K562 (cell line): ENCODE results near the gene RIMS3. TPM values are rescaled to one million over a fixed set of nuclear protein-coding genes. Genes with fewer than 3 reads are reported as not detected.
A peak's percentile ranks its signal among the peaks of the same experiment; 100 is the strongest.

Experiments
- ARID2 ChIP-seq: fragments of 450-650 bp; IDR thresholded peaks from 2 replicates; pipeline ENCODE4 v1.6.1; 2017; ENCODE audit warnings: antibody characterized with exemption, mild to moderate bottlenecking
- ARNT ChIP-seq, 2 experiments: fragments of 450-650 bp; IDR thresholded peaks; 2 replicates each; pipeline ENCODE4 v1.6.1; 2016; ENCODE audit warnings: mild to moderate bottlenecking in 1 of 2
- KAT2B ChIP-seq: IDR thresholded peaks from one replicate; pipeline ENCODE4 v1.6.1; 2012; ENCODE audit warnings: low read depth, mild to moderate bottlenecking, control low read depth, inconsistent platforms, low read length, moderate library complexity
- KLF6 ChIP-seq: fragments of 250-450 bp; sonication (Bioruptor Pico); IDR thresholded peaks from 2 replicates; pipeline ENCODE4 v1.4.0; 2020; ENCODE audit warnings: mild to moderate bottlenecking, moderate library complexity, borderline replicate concordance
- MTA1 ChIP-seq: fragments of 450-650 bp; IDR thresholded peaks from 2 replicates; pipeline ENCODE4 v1.6.1; 2017; ENCODE audit warnings: borderline replicate concordance
- PHB ChIP-seq: fragments of 250-450 bp; sonication (Bioruptor Pico); IDR thresholded peaks from 2 replicates; pipeline ENCODE4 v1.5.0; 2021
- SIN3A ChIP-seq, 2 experiments: fragments of 150-350 bp in 1 of 2; IDR thresholded peaks; 2 replicates each; pipeline ENCODE4 v1.6.1; 2011 to 2016; ENCODE audit warnings: borderline replicate concordance in 2 of 2, low read depth in 2 of 2, low read length in 2 of 2, mild to moderate bottlenecking in 2 of 2, moderate library complexity in 2 of 2; ENCODE audit not compliant: control insufficient read depth in 1 of 2
- SMAD1 ChIP-seq: fragments of 150-350 bp; IDR thresholded peaks from 2 replicates; pipeline ENCODE4 v1.6.1; 2014; ENCODE audit warnings: low read length, low read depth; ENCODE audit not compliant: partially characterized antibody
- TRIM25 ChIP-seq: fragments of 450-650 bp; IDR thresholded peaks from 2 replicates; pipeline ENCODE4 v1.7.0; 2016; ENCODE audit warnings: borderline replicate concordance
- ZBTB43 ChIP-seq: sonication (generic); formaldehyde crosslinking; IDR thresholded peaks from 2 replicates; pipeline ENCODE4 v1.8.0; 2023; ENCODE audit warnings: mild to moderate bottlenecking, missing genetic modification reagents
- ZFPM2 ChIP-seq: fragments of 250-450 bp; sonication (Bioruptor Pico); IDR thresholded peaks from 2 replicates; pipeline ENCODE4 v1.5.1; 2022; ENCODE audit warnings: mild to moderate bottlenecking
- ZNF212 ChIP-seq: fragments of 450-650 bp; formaldehyde crosslinking; IDR thresholded peaks from 2 replicates; pipeline ENCODE4 v1.4.0; 2020; ENCODE audit warnings: mild to moderate bottlenecking
- polyA plus RNA-seq, 8 experiments: library from polyadenylated mRNA; depleted of rRNA in 4 of 8; stranded (reverse) in 5 of 8; unstranded in 3 of 8; fragments of >200 nt; fragmentation: Nextera tagmentation in 2 of 8; fragmentation: Illumina TruSeq in 1 of 8; extraction: Ambion mirVana in 2 of 8; extraction: Trizol in 1 of 8; gene quantifications; 2 replicates each; pipeline versions ENCODE4 v1.2.1 to v1.2.3, GENCODE V29; 2011 to 2014; ENCODE audit warnings: inconsistent platforms in 1 of 8, missing spikeins in 1 of 8
- total RNA-seq, 7 experiments: library from RNA; depleted of rRNA in 6 of 7; stranded (reverse); fragments of >200 nt in 6 of 7; fragmentation: Illumina TruSeq in 2 of 7; extraction: Trizol in 2 of 7; gene quantifications; 2 replicates each; pipeline versions ENCODE4 v1.2.1 to v1.2.3, GENCODE V29; 2011 to 2021; ENCODE audit warnings: low replicate concordance in 1 of 7
- TF ChIP-seq, protein P1 (sequence below): fragments of 450-650 bp; IDR thresholded peaks from 2 replicates; pipeline ENCODE4 v1.6.1; 2016; ENCODE audit warnings: mild to moderate bottlenecking, moderate library complexity

The RIMS3 gene
- total and polyA plus RNA-seq, 9 of the 15 experiments (the other 6 are each of a cell fraction or from before 2014, with no cell fraction given), result 0.06 to 1.2 (median 0.59) TPM

GRCh38 chr1:40690771-40691537, 25.5 kb upstream of the RIMS3 start (continued):
- TF ChIP-seq ZBTB43 (no peak), ZFPM2 (CRISPR knock-in tag) (no peak), KLF6 (0 out of 2 replicates have a peak, but pooled peaks have one; percentile 45), ARID2 (peak; percentile 77), SIN3A (IDR thresholded peaks at IDR 0.05; ENCODE audit: borderline replicate concordance in 2 of 2, control insufficient read depth in 1 of 2, low read depth in 2 of 2, low read length in 2 of 2) (peak; percentile 10 to 35; a peak in 2 of 4 replicates), KAT2B (no peak), MTA1 (no peak), ARNT (IDR thresholded peaks at IDR 0.05) (peak in 1 of 2 experiments; percentile 25; a peak in 2 of 4 replicates), SMAD1 (no peak), ZNF212 (CRISPR knock-in tag) (peak; percentile 35; the same call in 1 of the 2 replicates), PHB (CRISPR knock-in tag) (0 out of 2 replicates have a peak, but pooled peaks have one; percentile 31), TRIM25 (0 out of 2 replicates have a peak, but pooled peaks have one; percentile 18)
- TF ChIP-seq, protein P1, sequence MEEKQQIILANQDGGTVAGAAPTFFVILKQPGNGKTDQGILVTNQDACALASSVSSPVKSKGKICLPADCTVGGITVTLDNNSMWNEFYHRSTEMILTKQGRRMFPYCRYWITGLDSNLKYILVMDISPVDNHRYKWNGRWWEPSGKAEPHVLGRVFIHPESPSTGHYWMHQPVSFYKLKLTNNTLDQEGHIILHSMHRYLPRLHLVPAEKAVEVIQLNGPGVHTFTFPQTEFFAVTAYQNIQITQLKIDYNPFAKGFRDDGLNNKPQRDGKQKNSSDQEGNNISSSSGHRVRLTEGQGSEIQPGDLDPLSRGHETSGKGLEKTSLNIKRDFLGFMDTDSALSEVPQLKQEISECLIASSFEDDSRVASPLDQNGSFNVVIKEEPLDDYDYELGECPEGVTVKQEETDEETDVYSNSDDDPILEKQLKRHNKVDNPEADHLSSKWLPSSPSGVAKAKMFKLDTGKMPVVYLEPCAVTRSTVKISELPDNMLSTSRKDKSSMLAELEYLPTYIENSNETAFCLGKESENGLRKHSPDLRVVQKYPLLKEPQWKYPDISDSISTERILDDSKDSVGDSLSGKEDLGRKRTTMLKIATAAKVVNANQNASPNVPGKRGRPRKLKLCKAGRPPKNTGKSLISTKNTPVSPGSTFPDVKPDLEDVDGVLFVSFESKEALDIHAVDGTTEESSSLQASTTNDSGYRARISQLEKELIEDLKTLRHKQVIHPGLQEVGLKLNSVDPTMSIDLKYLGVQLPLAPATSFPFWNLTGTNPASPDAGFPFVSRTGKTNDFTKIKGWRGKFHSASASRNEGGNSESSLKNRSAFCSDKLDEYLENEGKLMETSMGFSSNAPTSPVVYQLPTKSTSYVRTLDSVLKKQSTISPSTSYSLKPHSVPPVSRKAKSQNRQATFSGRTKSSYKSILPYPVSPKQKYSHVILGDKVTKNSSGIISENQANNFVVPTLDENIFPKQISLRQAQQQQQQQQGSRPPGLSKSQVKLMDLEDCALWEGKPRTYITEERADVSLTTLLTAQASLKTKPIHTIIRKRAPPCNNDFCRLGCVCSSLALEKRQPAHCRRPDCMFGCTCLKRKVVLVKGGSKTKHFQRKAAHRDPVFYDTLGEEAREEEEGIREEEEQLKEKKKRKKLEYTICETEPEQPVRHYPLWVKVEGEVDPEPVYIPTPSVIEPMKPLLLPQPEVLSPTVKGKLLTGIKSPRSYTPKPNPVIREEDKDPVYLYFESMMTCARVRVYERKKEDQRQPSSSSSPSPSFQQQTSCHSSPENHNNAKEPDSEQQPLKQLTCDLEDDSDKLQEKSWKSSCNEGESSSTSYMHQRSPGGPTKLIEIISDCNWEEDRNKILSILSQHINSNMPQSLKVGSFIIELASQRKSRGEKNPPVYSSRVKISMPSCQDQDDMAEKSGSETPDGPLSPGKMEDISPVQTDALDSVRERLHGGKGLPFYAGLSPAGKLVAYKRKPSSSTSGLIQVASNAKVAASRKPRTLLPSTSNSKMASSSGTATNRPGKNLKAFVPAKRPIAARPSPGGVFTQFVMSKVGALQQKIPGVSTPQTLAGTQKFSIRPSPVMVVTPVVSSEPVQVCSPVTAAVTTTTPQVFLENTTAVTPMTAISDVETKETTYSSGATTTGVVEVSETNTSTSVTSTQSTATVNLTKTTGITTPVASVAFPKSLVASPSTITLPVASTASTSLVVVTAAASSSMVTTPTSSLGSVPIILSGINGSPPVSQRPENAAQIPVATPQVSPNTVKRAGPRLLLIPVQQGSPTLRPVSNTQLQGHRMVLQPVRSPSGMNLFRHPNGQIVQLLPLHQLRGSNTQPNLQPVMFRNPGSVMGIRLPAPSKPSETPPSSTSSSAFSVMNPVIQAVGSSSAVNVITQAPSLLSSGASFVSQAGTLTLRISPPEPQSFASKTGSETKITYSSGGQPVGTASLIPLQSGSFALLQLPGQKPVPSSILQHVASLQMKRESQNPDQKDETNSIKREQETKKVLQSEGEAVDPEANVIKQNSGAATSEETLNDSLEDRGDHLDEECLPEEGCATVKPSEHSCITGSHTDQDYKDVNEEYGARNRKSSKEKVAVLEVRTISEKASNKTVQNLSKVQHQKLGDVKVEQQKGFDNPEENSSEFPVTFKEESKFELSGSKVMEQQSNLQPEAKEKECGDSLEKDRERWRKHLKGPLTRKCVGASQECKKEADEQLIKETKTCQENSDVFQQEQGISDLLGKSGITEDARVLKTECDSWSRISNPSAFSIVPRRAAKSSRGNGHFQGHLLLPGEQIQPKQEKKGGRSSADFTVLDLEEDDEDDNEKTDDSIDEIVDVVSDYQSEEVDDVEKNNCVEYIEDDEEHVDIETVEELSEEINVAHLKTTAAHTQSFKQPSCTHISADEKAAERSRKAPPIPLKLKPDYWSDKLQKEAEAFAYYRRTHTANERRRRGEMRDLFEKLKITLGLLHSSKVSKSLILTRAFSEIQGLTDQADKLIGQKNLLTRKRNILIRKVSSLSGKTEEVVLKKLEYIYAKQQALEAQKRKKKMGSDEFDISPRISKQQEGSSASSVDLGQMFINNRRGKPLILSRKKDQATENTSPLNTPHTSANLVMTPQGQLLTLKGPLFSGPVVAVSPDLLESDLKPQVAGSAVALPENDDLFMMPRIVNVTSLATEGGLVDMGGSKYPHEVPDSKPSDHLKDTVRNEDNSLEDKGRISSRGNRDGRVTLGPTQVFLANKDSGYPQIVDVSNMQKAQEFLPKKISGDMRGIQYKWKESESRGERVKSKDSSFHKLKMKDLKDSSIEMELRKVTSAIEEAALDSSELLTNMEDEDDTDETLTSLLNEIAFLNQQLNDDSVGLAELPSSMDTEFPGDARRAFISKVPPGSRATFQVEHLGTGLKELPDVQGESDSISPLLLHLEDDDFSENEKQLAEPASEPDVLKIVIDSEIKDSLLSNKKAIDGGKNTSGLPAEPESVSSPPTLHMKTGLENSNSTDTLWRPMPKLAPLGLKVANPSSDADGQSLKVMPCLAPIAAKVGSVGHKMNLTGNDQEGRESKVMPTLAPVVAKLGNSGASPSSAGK, result no peak
